ENCODE measurements around the gene CHST13.
A peak's percentile ranks its signal among the peaks of the same experiment; 100 is the strongest.

CHST13 gene

GRCh38 chr3:126508564-126508964, 15.4 kb upstream of the CHST13 start:
- no peak for DNase-seq (ENCODE audit: low read depth in 2 of 2)

- DNase-seq (ENCODE audit: low read depth in 2 of 2) = no peak
These were observed 14.2 kb upstream of the CHST13 start for GRCh38 chr3:126509597-126510307.

GRCh38 chr3:126510308-126510910, 13.5 kb upstream of the CHST13 start:
- no peak for DNase-seq (ENCODE audit: low read depth in 2 of 2)

GRCh38 chr3:126511291-126511690, 12.7 kb upstream of the CHST13 start:
- no peak for DNase-seq (ENCODE audit: low read depth in 2 of 2)

GRCh38 chr3:126512026-126512425, 11.9 kb upstream of the CHST13 start:
- DNase-seq (ENCODE audit: low read depth in 2 of 2) = no peak

- DNase-seq (ENCODE audit: low read depth in 2 of 2) = no peak
These were observed 10.9 kb upstream of the CHST13 start for GRCh38 chr3:126512916-126513650.

GRCh38 chr3:126514161-126514560, 9.8 kb upstream of the CHST13 start:
- DNase-seq (ENCODE audit: low read depth in 2 of 2) = no peak

GRCh38 chr3:126515066-126515706, 8.8 kb upstream of the CHST13 start:
- no peak for DNase-seq (ENCODE audit: low read depth in 2 of 2)

GRCh38 chr3:126516152-126516935, 7.6 kb upstream of the CHST13 start:
- DNase-seq (ENCODE audit: low read depth in 2 of 2) = no peak

GRCh38 chr3:126516936-126517290, 7.0 kb upstream of the CHST13 start:
- no peak for DNase-seq (ENCODE audit: low read depth in 2 of 2)

GRCh38 chr3:126517291-126517951, 6.5 kb upstream of the CHST13 start, which contains the start of gene UROC1:
UROC1 (minus strand) TSS chr3:126517773; CDS start chr3:126517719, 54 bp downstream.
- no peak for DNase-seq (ENCODE audit: low read depth in 2 of 2)

GRCh38 chr3:126517986-126518778, 5.8 kb upstream of the CHST13 start:
- no peak for DNase-seq (ENCODE audit: low read depth in 2 of 2)

GRCh38 chr3:126518779-126519177, 5.2 kb upstream of the CHST13 start:
- no peak for DNase-seq (ENCODE audit: low read depth in 2 of 2)

GRCh38 chr3:126519506-126520455, 4.2 kb upstream of the CHST13 start:
- DNase-seq (ENCODE audit: low read depth in 2 of 2) = no peak

GRCh38 chr3:126521122-126521891, 2.6 kb upstream of the CHST13 start:
- DNase-seq (ENCODE audit: low read depth in 2 of 2) = no peak

GRCh38 chr3:126522363-126522788, 1.6 kb upstream of the CHST13 start:
- peak in 1 of 2 experiments; percentile 34 for DNase-seq (ENCODE audit: low read depth in 2 of 2)

GRCh38 chr3:126524429-126524988, 554 bp downstream of the CHST13 start:
- DNase-seq (ENCODE audit: low read depth in 2 of 2) = no peak

Measured in stimulated activated CD4-positive, alpha-beta T cell treated with anti-CD3 and anti-CD28 coated beads, Interleukin-12 subunit alpha, Interleukin-12 subunit beta, amount 100 ng/mL, for 24 hours (primary cell).